Muscle of leg (tissue), 11 donors: ENCODE measurements around the gene NPRL2. TPM values are rescaled to one million over a fixed set of nuclear protein-coding genes. Genes with fewer than 3 reads are reported as not detected.

Experiments used
- DNase-seq: peaks from one replicate; pipeline ENCODE4 v3.0.0; 2013
- H3K27ac ChIP-seq: one replicate; pipeline ENCODE4 v1.5.1; 2013; ENCODE audit warnings: mild to moderate bottlenecking, low read length, control low read depth
- H3K27me3 ChIP-seq: one replicate; pipeline ENCODE4 v1.6.1; 2013; ENCODE audit warnings: low read length; ENCODE audit not compliant: control insufficient read depth, insufficient read depth
- H3K36me3 ChIP-seq: one replicate; pipeline ENCODE4 v1.6.1; 2013; ENCODE audit warnings: low read length; ENCODE audit not compliant: control insufficient read depth, insufficient read depth
- H3K4me1 ChIP-seq: one replicate; pipeline ENCODE4 v1.6.1; 2013; ENCODE audit warnings: low read length; ENCODE audit not compliant: control insufficient read depth, insufficient read depth
- H3K4me3 ChIP-seq: one replicate; pipeline ENCODE4 v1.5.1; 2013; ENCODE audit warnings: low read length, control low read depth
- H3K9me3 ChIP-seq: replicated peaks from 2 replicates; pipeline ENCODE4 v1.6.1; 2013; ENCODE audit warnings: low read depth, low read length; ENCODE audit not compliant: control insufficient read depth
- WGBS: methylation state at CpG from one replicate; pipeline ENCODE4 v1.1.5; 2013; ENCODE audit warnings: missing lambda C conversion rate; ENCODE audit not compliant: insufficient coverage; 5-methylcytosine and 5-hydroxymethylcytosine counted together
- polyA plus RNA-seq, 8 donors: library from polyadenylated mRNA; unstranded; fragments of 120-200 nt; gene quantifications; one replicate each; pipeline versions ENCODE4 v1.2.1 to v1.2.3, GENCODE V29; 2013; ENCODE audit warnings: inconsistent platforms in 1 of 8, low replicate concordance in 1 of 8; ENCODE audit not compliant: insufficient read length in 8 of 8, insufficient read depth in 1 of 8
- total RNA-seq: library from RNA; stranded (reverse); fragments of 120-200 nt; gene quantifications from one replicate; pipeline ENCODE4 v1.2.4, GENCODE V29; 2013

Gene NPRL2
- total and polyA plus RNA-seq, 9 donors: 18.2 to 23.9 (median 20.0) TPM

- H3K4me3 ChIP-seq: peak overlapping the region; percentile 14
- no peaks in the 10 kb centered on the region for H3K27me3 ChIP-seq
- H3K27ac ChIP-seq: no peak overlapping the region
- peaks cover 46% of the 10 kb centered on the region for H3K4me1 ChIP-seq
- H3K9me3 ChIP-seq: no peaks in the 10 kb centered on the region
- DNase-seq: no peak
- no CpG with 5 or more reads among the region's 8 CpGs for WGBS
- peaks cover 40% of the 10 kb centered on the region for H3K36me3 ChIP-seq
Measured at GRCh38 chr3:50359760-50360110, 9.2 kb upstream of the NPRL2 start.

DNA sequence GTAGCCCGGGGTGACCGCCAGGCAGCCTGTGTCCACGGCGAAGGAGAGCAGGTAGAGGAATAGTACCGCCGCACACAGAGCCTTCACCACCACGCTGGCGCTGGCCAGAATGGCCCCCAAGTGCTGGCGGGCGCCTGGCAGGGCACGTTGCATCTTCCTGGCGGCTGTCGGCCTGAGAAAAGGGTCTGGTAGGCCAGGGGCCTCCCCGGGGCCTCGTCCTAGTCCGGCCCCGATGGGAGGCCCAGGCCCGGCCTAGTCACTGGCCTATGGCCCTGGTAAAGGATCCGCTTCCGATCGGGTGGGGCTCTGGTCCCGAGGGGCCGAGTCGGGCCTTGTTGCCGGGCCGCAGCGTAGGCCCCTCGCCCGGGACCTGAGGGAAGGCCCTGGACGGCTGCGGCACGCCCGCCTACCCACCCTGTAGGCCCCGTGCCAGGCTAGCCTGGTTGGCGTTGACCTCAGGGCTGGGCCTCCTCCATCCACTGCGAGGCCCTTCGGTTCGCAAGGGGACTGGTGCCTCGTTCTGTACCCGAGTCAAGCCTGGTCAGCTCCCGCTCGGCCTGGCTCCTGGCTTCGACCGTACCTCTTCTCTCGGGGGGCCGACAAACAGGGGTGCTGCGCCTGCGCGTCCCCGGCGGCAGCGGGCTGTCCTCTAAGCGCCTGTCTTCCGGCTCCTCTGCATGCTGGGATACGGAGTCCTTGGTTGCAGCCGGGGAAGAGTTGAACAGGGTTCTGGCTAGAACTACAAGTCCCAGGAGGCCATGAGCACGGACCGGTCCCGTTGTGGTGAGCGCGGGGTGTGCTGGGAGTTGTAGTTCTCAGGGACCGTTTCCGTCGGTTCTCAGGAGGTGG is 8.6 kb upstream of the NPRL2 start, which contains the start of gene TMEM115:
TMEM115 (minus strand) TSS at position 611 of the 849 bp plus-strand sequence; CDS start at position 153, 458 bp downstream.
- Histone ChIP-seq H3K4me1 (peaks cover 40% of the 10 kb centered on the region), H3K27me3 (no peaks in the 10 kb centered on the region), H3K36me3 (peaks cover 46% of the 10 kb centered on the region), H3K27ac (peak within 1 kb of the TSS; percentile 89), H3K9me3 (no peaks in the 10 kb centered on the region), H3K4me3 (peak within 1 kb of the TSS; percentile 97)
- peak; percentile 100 for DNase-seq
- 2% methylated on average over 55 of the region's 64 CpGs for WGBS

DNA sequence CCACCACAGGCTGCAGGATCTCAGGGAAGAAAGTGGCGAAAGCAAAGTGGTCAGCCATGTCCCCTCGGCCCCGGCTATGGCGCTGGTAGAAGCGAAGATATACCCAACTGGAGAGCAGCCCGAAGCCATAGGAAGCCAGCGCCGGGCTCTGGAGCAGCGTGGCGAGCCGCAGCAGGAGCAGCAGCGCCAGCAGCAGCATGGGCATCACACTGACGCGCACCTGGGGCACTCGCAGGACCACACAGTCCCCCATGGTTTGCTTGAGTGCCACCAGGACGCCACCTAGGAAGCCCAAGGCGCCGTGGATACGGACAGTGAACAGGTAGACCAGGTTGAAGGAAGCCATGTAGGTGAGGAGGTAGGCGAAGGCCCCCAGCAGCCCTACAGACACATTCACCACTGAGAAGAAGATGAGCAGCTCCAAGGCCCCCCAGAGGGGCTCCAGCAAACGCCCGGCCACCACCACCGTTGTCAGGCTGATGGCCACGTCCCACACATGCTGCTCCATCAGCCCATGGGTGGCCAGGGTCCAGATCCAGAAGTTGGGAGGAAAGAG is 7.9 kb upstream of the NPRL2 start:
- Histone ChIP-seq H3K27me3 (no peaks in the 10 kb centered on the region), H3K9me3 (no peaks in the 10 kb centered on the region), H3K36me3 (peaks cover 52% of the 10 kb centered on the region), H3K4me1 (peaks cover 39% of the 10 kb centered on the region), H3K27ac (peak overlapping the region; percentile 89), H3K4me3 (peak overlapping the region; percentile 97)
- WGBS: 64% methylated on average over 16 of the region's 24 CpGs
- no peak for DNase-seq

- no CpG with 5 or more reads among the region's 1 CpG for WGBS
- no peaks in the 10 kb centered on the region for H3K9me3 ChIP-seq
- H3K4me3 ChIP-seq: peak overlapping the region; percentile 97
- H3K27me3 ChIP-seq: no peaks in the 10 kb centered on the region
- H3K36me3 ChIP-seq: peaks cover 61% of the 10 kb centered on the region
- DNase-seq: no peak
- H3K4me1 ChIP-seq: peaks cover 39% of the 10 kb centered on the region
- H3K27ac ChIP-seq: no peak overlapping the region
Measured at GRCh38 chr3:50357481-50357880, 6.9 kb upstream of the NPRL2 start.

DNA sequence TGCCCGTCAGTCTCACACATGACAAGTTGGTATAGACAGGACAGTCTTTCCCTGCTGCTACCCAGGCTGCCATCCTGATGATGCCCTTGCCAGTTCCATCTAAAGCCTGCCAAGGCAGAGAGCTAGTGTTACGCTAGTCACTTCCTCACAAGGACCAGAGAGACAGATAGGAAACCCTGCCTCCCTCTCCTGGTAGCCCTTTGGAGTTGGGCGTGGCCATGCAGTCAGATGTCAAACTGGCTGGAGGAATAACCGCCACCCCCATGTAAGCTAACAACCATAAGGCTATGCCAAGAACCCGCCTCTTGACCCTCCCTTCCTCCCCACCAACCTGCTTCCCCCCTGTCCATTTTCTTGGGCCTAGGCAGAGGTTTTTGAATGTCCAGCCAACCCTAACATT is 6.0 kb upstream of the NPRL2 start:
- H3K4me1 ChIP-seq: peaks cover 41% of the 10 kb centered on the region
- no peak for DNase-seq
- 56% methylated on average over 4 of the region's 5 CpGs for WGBS
- H3K4me3 ChIP-seq: no peak overlapping the region
- H3K27me3 ChIP-seq: no peaks in the 10 kb centered on the region
- H3K9me3 ChIP-seq: no peaks in the 10 kb centered on the region
- peaks cover 66% of the 10 kb centered on the region for H3K36me3 ChIP-seq
- H3K27ac ChIP-seq: no peak overlapping the region

DNA sequence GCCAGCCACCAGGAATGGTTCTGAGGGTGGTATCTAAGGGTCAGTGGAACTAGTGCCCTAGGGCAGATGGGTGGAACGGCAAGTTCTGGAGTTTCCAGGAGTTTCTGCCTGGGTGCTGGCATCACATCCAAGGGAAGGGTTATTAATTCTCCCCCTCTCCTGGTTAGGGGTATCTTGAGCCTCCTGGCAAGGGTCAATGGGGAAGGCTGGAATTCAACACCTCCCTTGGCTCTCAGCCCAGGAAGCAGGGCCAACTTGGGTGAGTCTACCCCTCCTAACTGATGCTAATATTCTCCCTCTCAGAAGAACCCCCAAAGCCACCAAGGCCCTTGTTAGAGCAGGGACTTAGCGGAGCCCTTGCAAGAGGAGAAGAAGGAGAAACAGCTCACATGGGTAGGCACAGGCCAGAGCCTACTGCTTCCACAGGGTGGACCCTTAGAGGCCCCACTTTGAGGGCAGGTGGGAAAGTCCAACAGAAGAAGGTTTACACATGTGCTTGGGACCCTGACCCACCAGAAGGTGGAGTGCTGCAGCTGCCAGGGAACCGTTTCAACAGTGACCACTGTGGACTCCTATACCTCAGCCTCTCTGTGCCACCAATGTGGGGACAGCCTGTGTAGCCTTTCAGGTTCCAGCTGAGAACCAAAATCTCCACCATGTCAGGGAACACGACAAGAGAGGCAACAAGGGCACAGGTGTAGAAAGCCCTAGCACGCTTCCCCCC is 5.4 kb upstream of the NPRL2 start:
- Histone ChIP-seq H3K27ac (no peak overlapping the region), H3K27me3 (no peaks in the 10 kb centered on the region), H3K4me1 (peaks cover 47% of the 10 kb centered on the region), H3K4me3 (no peak overlapping the region), H3K9me3 (no peaks in the 10 kb centered on the region), H3K36me3 (peaks cover 68% of the 10 kb centered on the region)
- WGBS: 62% methylated on average over 4 of the region's 5 CpGs
- no peak for DNase-seq

GRCh38 chr3:50354850-50355249 is 4.3 kb upstream of the NPRL2 start:
- Histone ChIP-seq H3K4me3 (no peak overlapping the region), H3K9me3 (no peaks in the 10 kb centered on the region), H3K36me3 (peaks cover 68% of the 10 kb centered on the region), H3K27me3 (no peaks in the 10 kb centered on the region), H3K4me1 (peaks cover 55% of the 10 kb centered on the region), H3K27ac (no peak overlapping the region)
- DNase-seq: no peak
- WGBS: 76% methylated on average over 4 of the region's 7 CpGs

DNA sequence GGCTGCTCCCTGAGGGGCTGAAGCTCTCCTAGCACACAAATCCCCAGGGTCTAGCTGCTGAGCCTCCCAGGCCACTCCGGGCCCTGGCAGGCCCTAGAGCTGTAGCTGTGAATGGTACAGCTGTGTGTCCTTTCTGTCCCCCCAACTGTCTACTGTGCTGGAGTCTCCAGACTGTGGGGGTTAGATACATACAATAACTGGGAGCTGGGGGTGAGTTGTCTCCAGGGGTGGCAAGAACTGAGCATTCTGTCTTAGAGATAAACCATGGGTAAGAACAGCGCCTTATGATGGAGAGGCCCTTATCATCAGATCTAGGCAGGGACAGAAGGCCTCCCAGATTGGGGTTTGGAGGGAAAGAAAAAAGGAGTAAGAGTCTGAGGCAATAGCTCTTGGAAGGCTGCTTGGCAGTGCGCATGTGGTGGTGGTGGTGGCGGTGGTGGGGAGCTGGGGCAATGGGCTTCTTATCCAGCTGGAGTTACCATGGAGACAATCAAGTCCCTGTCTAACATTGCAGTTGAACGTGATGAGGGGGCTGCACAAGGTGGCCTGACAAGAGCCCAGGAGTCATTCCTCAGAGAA is 3.7 kb upstream of the NPRL2 start:
- peaks cover 69% of the 10 kb centered on the region for H3K36me3 ChIP-seq
- H3K4me1 ChIP-seq: peaks cover 58% of the 10 kb centered on the region
- H3K27ac ChIP-seq: no peak overlapping the region
- DNase-seq: no peak
- no peaks in the 10 kb centered on the region for H3K9me3 ChIP-seq
- no peak overlapping the region for H3K4me3 ChIP-seq
- WGBS: 85% methylated on average over 4 of the region's 5 CpGs
- H3K27me3 ChIP-seq: no peaks in the 10 kb centered on the region

DNA sequence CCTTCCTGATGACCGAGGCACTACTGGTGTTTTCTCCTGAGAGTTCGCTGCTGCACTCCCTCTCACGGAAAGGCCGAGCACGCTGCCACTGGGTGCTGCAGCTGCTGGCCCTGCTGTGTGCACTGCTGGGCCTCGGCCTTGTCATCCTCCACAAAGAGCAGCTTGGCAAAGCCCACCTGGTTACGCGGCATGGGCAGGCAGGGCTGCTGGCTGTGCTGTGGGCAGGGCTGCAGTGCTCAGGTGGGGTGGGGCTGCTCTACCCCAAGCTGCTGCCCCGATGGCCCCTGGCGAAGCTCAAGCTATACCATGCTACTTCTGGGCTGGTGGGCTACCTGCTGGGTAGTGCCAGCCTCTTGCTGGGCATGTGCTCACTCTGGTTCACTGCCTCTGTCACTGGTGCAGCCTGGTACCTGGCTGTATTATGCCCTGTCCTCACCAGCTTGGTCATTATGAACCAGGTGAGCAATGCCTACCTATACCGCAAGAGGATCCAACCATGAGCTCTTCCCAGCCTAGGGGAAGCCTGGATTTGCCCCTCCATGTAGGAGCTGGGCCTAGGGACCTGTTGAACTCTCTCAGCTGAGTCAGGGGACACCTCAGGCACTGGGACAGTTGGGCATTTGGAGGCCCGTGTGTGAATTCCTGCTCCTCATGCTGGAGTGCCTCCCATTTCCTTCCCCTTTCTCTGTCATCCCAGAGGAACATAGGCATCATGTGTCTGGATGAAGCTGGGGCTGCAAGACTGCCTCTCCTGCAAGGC is 2.9 kb upstream of the NPRL2 start:
- H3K36me3 ChIP-seq: peaks cover 74% of the 10 kb centered on the region
- no peak overlapping the region for H3K27ac ChIP-seq
- 81% methylated on average over 10 of the region's 12 CpGs for WGBS
- H3K27me3 ChIP-seq: no peaks in the 10 kb centered on the region
- no peaks in the 10 kb centered on the region for H3K9me3 ChIP-seq
- DNase-seq: no peak
- H3K4me3 ChIP-seq: no peak overlapping the region
- H3K4me1 ChIP-seq: peaks cover 59% of the 10 kb centered on the region
